Astrocyte (in vitro differentiated cells and primary cell): Measurements from ENCODE around the gene ZHX3. TPM values are rescaled to one million over a fixed set of nuclear protein-coding genes. Genes with fewer than 3 reads are reported as not detected.

Source experiments
- DNase-seq: peaks from one replicate; pipeline ENCODE4 v3.0.0-alpha.2; 2010; ENCODE audit warnings: low read depth
- FAIRE-seq: peaks from 2 replicates; lab custom pipeline; 2011; peaks lifted over from hg19 to GRCh38; lab: Jason Lieb, UNC
- H2AFZ ChIP-seq: 2 replicates; pipeline ENCODE4 v1.6.0; 2012; ENCODE audit warnings: low read depth, low read length, inconsistent platforms
- H3K27ac ChIP-seq: 2 replicates; pipeline ENCODE4 v1.5.1; 2011; ENCODE audit warnings: low read depth, low read length, inconsistent platforms
- H3K27me3 ChIP-seq: 2 replicates; pipeline ENCODE4 v1.6.0; 2011; ENCODE audit warnings: low read length, inconsistent platforms; ENCODE audit not compliant: insufficient read depth
- H3K36me3 ChIP-seq: 2 replicates; pipeline ENCODE4 v1.5.1; 2011; ENCODE audit warnings: low read length, inconsistent platforms; ENCODE audit not compliant: insufficient read depth
- H3K4me1 ChIP-seq: 2 replicates; pipeline ENCODE4 v1.5.1; 2011; ENCODE audit warnings: low read length, inconsistent platforms; ENCODE audit not compliant: insufficient read depth
- H3K4me2 ChIP-seq: 2 replicates; pipeline ENCODE4 v1.6.0; 2012; ENCODE audit warnings: low read length, inconsistent platforms
- H3K4me3 ChIP-seq: 2 replicates; pipeline ENCODE4 v1.5.1; 2011; ENCODE audit warnings: low read depth, mild to moderate bottlenecking, low read length, inconsistent platforms; ENCODE audit not compliant: insufficient read depth
- H3K79me2 ChIP-seq: 2 replicates; pipeline ENCODE4 v1.6.0; 2012; ENCODE audit warnings: mild to moderate bottlenecking, low read length, inconsistent platforms; ENCODE audit not compliant: insufficient read depth
- H3K9ac ChIP-seq: 2 replicates; pipeline ENCODE4 v1.6.0; 2012; ENCODE audit warnings: mild to moderate bottlenecking, low read length, inconsistent platforms
- H3K9me3 ChIP-seq: 2 replicates; pipeline ENCODE4 v1.5.1; 2012; ENCODE audit warnings: low read depth, mild to moderate bottlenecking, low read length, inconsistent platforms; ENCODE audit not compliant: insufficient read depth
- H4K20me1 ChIP-seq: 2 replicates; pipeline ENCODE4 v1.6.0; 2012; ENCODE audit warnings: low read length, inconsistent platforms; ENCODE audit not compliant: insufficient read depth
- H3K27ac Mint-ChIP-seq: one replicate; pipeline ENCODE4 v1.8.0; 2021; ENCODE audit warnings: mild to moderate bottlenecking, mixed read lengths; ENCODE audit not compliant: unreplicated experiment
- H3K27me3 Mint-ChIP-seq: one replicate; pipeline ENCODE4 v1.8.0; 2021; ENCODE audit warnings: low read depth, mixed read lengths; ENCODE audit not compliant: unreplicated experiment
- H3K36me3 Mint-ChIP-seq: one replicate; pipeline ENCODE4 v1.8.0; 2021; ENCODE audit warnings: low read depth, mixed read lengths; ENCODE audit not compliant: unreplicated experiment
- H3K4me1 Mint-ChIP-seq: one replicate; pipeline ENCODE4 v1.8.0; 2021; ENCODE audit warnings: low read depth, mixed read lengths; ENCODE audit not compliant: unreplicated experiment
- H3K4me3 Mint-ChIP-seq: one replicate; pipeline ENCODE4 v1.8.0; 2021; ENCODE audit warnings: mild to moderate bottlenecking, moderate library complexity, mixed read lengths; ENCODE audit not compliant: unreplicated experiment
- H3K9me3 Mint-ChIP-seq: one replicate; pipeline ENCODE4 v1.8.0; 2021; ENCODE audit warnings: mild to moderate bottlenecking, mixed read lengths; ENCODE audit not compliant: unreplicated experiment
- CTCF ChIP-seq: IDR thresholded peaks from 2 replicates; pipeline ENCODE4 v1.5.1; 2011; ENCODE audit warnings: low read depth, mild to moderate bottlenecking, inconsistent platforms, low read length, moderate library complexity; ENCODE audit not compliant: insufficient read depth
- EZH2 ChIP-seq: IDR thresholded peaks from 2 replicates; pipeline ENCODE4 v1.6.1; 2012; ENCODE audit warnings: mild to moderate bottlenecking, low read length, inconsistent platforms; ENCODE audit not compliant: insufficient read depth
- total RNA-seq: library from RNA; stranded (reverse); gene quantifications from 2 replicates; pipeline ENCODE4 v1.2.1, GENCODE V29; 2021

ZHX3 gene
- total RNA-seq, 1 donor from 2014 or later = 41.6 TPM

- TF ChIP-seq CTCF (no peak), EZH2 (no peak)
- Mint-ChIP-seq H3K4me3 (no peak overlapping the region), H3K36me3 (peaks cover 52% of the 10 kb centered on the region), H3K27ac (no peak overlapping the region), H3K9me3 (no peaks in the 10 kb centered on the region), H3K4me1 (no peaks in the 10 kb centered on the region), H3K27me3 (no peaks in the 10 kb centered on the region)
- DNase-seq (no peak), FAIRE-seq (no peak)
- Histone ChIP-seq H3K4me2 (no peak overlapping the region), H3K27ac (no peak overlapping the region), H3K9ac (no peak overlapping the region), H4K20me1 (peaks cover 66% of the 10 kb centered on the region), H3K9me3 (no peaks in the 10 kb centered on the region), H3K79me2 (peaks cover 4% of the 10 kb centered on the region), H3K27me3 (no peaks in the 10 kb centered on the region), H3K4me3 (no peak overlapping the region), H3K36me3 (peaks cover 51% of the 10 kb centered on the region), H3K4me1 (peaks cover 6% of the 10 kb centered on the region), H2AFZ (no peak overlapping the region)
Measured at GRCh38 chr20:41166201-41167117, 151.1 kb downstream of the ZHX3 start.

GRCh38 chr20:41165001-41165882 lies 152.3 kb downstream of the ZHX3 start:
- H3K36me3 ChIP-seq = peaks cover 45% of the 10 kb centered on the region
- DNase-seq = no peak
- no peak overlapping the region for H3K4me2 ChIP-seq
- H4K20me1 ChIP-seq = peaks cover 68% of the 10 kb centered on the region
- peaks cover 54% of the 10 kb centered on the region for H3K36me3 Mint-ChIP-seq
- no peak overlapping the region for H3K9ac ChIP-seq
- H3K9me3 Mint-ChIP-seq = no peaks in the 10 kb centered on the region
- no peaks in the 10 kb centered on the region for H3K4me1 Mint-ChIP-seq
- TF ChIP-seq EZH2 (no peak), CTCF (no peak)
- no peak for FAIRE-seq
- H3K27me3 ChIP-seq = no peaks in the 10 kb centered on the region
- H3K79me2 ChIP-seq = peaks cover 15% of the 10 kb centered on the region
- no peaks in the 10 kb centered on the region for H3K27me3 Mint-ChIP-seq
- H3K4me1 ChIP-seq = peaks cover 6% of the 10 kb centered on the region
- H3K9me3 ChIP-seq = no peaks in the 10 kb centered on the region
- no peak overlapping the region for H3K27ac Mint-ChIP-seq
- H3K4me3 Mint-ChIP-seq = no peak overlapping the region
- no peak overlapping the region for H3K4me3 ChIP-seq
- H2AFZ ChIP-seq = no peak overlapping the region
- H3K27ac ChIP-seq = no peak overlapping the region
